Glomerular visceral epithelial cell (primary cell): ENCODE results near the gene CROCC.
A peak's percentile ranks its signal among the peaks of the same experiment; 100 is the strongest.
"Not testable (repeated sequence)": the region's sequence is repeated elsewhere in the genome, so short reads cannot be mapped to it uniquely, and the experiment has no call there.

ENCODE experiments used
- DNase-seq: peaks from one replicate; pipeline ENCODE4 v3.0.0-alpha.2; 2016; ENCODE audit errors: extremely low spot score

The CROCC gene

DNA sequence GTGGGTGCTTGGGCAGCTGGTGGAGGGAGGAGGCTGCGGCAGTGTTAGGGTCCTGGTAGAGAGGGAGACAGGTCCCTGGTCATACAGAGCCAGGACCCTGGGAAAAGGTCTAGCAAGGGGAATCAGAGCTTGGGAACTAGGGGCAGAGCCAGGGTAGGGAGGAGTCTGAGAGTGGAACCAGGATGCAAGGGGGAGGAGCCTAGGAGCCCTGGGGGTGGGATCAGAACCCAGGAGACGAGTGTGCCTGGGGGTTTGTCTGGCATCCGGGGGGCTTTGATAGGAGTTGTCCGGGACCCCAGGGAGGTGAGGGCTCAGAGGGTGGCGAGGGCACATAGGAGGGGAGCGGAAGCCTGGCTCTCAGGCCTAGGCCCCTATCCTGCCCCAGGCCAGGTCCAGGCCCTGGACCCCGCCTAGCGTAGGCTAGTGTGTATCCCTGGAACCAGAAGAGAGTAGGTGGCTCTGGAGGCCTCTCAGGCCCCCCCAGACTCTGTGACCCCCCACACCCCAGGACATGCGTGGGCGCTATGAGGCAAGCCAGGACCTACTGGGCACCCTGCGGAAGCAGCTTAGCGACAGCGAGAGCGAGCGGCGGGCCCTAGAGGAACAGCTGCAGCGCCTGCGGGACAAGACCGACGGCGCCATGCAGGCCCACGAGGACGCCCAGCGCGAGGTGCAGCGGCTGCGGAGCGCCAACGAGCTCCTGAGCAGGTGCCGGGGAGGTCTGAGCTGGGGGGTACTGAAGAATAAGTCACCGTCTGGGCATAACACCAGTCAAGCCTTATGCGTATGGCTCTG, 17.9 kb downstream of the CROCC start:
- not testable (repeated sequence) for DNase-seq

DNA sequence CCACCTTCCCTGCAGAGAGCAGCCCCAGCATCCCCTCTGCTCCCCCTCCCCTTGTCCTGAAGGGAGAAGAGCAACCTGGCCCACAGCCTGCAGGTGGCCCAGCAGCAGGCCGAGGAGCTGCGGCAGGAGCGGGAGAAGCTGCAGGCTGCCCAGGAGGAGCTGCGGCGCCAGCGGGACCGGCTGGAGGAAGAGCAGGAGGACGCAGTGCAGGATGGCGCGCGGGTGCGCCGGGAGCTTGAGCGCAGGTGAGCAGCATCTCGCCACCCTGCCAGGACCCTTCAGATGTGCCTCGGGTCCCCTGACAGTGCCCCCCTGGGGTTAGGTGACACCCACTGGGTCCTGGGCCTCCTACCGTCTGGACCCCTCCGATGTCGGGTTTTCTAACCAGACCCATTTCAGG, 22.3 kb downstream of the CROCC start:
- no peak for DNase-seq

DNA sequence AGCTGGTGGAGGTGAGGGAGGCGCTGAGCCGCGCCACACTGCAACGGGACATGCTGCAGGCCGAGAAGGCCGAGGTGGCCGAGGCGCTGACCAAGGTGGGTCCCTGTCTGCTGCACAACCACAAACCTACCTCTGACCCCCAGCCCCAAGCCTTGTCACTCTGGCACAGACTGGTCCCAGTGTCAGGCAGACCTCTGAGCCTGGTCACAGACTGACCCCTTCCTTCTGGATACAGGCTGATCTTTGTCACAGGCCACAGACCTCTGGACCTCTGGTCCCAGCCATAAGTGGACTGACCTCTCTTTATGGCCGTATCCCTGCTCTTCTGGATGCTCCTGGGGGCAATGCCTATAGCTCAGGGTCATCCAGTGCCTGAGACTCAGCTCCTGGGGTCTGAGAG, 23.8 kb downstream of the CROCC start:
- DNase-seq, result not testable (repeated sequence)

DNA sequence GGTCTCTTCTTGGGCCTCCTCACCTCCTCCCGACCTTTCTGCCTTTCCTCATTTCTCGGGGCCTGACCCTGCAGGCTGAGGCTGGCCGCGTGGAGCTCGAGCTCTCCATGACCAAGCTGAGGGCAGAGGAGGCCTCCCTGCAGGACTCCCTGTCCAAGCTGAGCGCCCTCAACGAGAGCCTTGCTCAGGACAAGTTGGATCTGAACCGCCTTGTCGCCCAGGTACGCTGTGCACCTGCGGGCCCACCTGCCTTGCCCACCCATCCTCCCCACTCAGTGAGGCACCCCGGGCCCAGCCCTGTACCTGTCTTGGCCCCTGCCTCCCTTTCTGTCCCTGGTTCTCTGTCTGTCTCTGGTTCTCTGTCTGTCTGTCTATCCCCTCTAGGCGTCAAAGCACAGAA, 24.5 kb downstream of the CROCC start:
- not testable (repeated sequence) for DNase-seq

DNA sequence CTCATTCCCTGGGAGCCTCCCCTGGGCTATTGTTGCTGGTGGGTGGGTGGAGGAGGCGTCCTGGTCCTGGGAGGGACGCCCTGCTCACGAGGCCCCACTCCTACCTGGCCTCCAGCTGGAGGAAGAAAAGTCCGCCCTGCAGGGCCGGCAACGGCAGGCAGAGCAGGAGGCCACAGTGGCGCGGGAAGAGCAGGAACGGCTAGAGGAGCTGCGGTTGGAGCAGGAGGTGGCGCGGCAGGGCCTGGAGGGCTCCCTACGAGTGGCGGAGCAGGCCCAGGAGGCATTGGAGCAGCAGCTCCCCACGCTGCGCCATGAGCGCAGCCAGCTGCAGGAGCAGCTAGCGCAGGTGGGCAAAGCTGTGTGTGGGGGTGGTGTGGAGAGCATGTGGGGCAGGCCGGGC, 24.9 kb downstream of the CROCC start:
- no peak for DNase-seq

DNA sequence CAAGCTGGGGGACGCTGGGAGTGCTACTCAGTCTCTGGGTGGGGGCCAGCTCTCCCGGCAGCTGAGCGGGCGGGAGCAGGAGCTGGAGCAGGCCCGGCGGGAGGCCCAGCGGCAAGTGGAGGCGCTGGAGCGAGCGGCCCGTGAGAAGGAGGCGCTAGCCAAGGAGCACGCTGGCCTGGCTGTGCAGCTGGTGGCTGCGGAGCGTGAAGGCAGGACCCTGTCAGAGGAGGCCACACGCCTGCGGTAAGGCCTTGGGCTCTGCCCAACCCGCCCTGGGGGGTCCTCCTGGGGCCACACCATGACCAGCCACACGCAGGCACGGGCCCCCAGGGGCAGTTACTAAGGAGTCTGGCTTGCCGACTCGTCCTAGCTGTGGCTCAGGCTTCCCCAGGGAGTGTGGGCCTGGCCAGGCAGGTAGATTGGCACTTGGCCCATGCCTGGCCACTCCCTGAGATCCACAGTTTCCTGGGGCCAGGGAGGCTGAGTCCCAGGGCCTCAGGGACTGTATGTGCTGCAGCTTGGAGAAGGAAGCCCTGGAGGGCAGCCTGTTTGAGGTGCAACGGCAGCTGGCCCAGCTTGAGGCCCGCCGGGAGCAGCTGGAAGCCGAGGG, 26.7 kb downstream of the CROCC start:
- peak; percentile 100 for DNase-seq

DNA sequence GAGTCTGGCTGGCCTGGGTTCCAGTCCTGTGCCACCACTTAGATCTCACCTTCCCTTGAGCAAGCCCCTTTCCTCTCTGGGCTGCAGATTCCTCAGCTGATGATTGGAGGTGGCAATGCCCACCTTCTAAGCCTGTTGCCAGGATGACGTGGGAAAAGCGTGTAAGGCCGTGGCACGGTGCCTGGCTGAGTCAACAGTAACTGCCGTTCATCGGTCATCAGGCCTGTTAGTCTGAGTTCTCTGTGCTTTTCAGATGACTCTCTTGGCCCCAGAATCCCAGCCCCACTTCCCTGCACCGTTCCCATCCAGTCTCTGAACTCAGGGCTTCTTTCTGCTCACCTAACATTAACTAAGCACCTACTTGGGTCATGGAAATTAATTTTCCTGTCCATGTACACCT, 27.3 kb downstream of the CROCC start:
- peak; percentile 80 for DNase-seq

DNA sequence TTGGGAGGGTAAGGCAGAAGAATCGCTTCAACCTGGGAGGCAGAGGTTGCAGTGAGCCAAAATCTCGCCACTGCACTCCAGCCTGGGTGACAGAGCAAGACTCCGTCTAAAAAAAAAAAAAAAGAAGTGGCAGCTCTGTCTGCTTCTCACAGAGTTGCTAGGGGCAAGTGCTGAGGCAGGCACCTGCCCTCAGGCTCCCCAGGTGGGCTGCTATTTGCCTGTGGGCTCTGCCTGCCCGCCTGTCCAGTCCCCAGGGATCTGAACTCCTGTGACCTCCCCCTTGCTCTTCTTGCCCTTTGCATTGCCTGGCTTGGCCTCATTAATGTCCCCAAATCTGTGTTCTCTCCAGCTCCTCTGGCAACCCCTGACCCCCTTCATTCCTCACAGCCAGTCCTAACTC, 30.6 kb downstream of the CROCC start:
- DNase-seq, result not testable (repeated sequence)

DNA sequence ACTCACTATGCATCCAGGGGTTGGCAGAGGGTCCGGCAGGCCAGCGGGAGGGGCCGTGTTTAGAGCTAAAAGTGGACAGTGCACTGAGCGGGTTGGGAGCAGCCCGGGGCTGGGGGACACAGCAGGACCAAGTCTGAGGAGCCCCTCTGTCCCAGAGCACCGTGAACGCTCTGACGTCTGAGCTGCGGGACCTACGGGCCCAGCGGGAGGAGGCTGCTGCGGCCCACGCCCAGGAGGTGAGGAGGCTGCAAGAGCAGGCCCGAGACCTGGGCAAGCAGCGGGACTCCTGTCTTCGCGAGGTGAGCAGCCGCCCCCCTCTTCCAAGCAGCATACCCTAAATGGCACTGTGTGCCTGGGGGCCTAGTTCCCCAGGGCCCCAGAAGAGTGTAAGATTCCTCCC, 32.8 kb downstream of the CROCC start:
- DNase-seq, result no peak

DNA sequence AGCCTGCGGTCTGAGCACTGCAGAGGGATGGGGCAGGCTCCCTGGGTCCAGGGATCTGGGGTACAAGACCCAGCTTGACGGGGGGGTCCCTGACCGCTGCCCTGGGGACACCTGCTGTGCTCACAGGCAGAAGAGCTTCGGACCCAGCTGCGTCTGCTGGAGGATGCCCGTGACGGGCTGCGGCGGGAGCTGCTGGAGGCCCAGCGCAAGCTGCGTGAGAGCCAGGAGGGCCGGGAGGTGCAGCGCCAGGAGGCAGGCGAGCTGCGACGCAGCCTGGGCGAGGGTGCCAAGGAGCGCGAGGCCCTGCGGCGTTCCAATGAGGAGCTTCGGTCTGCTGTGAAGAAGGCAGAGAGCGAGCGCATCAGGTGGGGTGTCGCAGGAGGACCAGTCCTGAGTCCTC, 33.5 kb downstream of the CROCC start:
- DNase-seq, result no peak

DNA sequence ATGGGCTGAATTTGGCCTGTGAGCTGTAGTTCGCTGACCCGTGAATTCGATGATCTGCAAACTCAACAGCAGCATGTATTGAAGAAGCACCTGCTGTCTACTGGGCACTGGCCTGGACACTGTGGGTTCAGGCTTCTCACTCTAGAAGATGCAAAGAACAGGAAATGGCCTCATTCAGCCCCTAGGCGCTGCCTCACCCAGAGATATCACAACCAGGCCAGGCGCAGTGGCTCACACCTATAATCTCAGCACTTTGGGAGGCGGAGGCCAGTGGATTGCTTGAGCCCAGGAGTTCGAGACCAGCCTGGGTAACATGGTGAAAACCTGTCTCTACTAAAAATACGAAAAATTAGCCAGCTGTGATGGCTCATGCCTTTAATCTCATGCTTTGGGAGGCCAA, 35.0 kb downstream of the CROCC start:
- no peak for DNase-seq

DNA sequence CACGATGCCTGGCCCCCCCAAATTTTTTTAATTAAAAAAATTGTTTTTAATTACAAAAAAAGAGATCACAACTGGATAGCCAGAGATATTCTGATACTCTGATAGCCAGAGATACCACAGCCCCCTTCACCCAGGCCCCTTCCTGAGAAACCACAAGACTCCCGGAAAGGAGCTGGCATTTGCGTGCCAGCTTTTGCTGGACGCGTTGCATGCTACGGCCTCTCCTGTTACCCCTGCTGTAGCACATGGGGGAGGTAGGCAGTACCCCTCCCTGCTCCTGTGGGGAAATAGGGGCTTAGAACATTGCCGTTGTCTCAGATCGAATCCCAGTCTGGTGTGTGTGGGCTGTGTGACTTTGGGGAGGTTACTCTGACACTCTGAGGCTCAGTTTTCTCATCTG, 36.0 kb downstream of the CROCC start:
- DNase-seq, result no peak

DNA sequence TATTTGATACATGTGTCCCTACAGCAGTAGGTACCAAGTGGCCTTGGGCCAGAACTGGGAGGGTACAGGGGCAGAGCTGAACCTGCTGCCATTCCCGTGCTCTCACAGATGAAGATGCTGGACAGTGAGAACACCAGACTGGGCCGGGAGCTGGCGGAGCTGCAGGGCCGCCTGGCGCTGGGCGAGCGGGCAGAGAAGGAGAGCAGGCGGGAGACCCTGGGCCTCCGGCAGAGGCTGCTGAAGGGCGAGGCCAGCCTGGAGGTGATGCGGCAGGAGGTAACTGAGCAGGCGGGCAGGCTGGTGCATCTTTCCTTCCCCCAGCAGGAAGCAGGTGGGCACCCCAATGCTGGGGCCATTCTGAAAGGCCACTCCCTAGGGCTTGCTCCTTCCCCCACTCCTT, 36.7 kb downstream of the CROCC start:
- no peak for DNase-seq

DNA sequence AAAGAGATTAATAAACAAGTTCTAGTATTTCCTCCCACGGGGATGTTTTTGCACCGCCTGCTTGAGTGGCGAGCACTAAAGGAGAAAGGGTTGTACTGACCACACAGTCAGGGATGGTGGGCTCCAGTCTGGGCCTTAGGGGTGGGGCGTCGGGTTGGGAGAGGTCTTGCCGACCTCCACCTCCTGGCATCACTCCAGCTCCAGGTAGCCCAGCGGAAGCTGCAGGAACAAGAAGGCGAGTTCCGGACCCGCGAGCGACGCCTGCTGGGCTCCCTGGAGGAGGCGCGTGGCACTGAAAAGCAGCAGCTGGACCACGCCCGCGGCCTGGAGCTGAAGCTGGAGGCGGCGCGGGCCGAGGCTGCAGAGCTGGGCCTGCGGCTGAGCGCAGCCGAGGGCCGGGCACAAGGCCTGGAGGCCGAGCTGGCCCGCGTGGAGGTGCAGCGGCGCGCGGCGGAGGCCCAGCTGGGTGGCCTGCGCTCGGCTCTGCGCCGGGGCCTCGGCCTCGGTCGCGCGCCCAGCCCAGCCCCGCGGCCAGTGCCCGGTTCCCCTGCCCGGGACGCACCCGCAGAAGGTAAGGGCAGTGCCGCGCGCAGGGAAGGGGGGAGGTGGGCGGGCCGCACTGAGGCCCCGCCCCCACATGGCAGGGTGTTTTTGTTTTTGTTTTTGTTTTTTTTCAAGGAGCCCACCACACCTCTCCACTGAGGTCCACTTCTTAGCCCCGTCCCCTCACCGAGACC, 39.0 kb downstream of the CROCC start:
- DNase-seq, result peak; percentile 85

DNA sequence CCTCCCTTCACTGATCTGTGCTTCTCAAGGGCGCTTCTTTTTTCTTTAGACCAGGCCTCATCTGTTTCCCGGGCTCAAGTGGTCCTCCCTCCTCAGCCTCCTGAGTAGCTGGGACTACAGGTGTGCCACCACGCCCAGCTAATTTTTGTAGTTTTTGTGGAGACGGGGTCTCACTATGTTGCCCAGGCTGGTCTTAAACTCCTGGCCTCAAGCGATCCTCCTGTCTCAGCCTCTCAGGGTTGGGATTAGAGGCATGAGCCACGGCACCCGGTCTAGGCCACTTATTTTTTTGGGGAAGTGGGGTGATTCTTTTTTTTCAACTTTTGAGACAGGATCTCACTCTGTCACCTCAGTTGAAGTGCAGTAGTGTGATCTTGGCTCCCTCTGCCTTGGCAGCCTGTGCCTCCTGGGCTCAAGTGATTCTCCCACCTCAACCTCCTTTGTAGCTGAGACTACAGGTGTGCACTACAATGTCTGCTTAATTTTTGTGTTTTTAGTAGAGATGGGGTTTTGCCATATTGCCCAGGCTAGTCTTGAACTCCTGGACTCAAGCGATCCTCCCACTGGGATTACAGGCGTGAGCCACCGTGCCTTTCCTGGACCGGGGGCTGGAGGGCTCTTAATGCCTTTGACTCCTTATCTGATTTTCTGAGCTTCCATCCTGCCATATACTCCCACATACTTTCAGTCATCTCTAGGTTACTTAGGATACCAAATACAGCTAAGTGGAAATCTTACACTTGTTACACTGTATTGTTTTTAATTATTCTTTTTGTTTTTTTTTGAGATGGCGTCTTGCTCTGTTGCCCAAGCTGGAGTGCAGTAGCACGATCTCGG, 39.8 kb downstream of the CROCC start:
- DNase-seq, result no peak

DNA sequence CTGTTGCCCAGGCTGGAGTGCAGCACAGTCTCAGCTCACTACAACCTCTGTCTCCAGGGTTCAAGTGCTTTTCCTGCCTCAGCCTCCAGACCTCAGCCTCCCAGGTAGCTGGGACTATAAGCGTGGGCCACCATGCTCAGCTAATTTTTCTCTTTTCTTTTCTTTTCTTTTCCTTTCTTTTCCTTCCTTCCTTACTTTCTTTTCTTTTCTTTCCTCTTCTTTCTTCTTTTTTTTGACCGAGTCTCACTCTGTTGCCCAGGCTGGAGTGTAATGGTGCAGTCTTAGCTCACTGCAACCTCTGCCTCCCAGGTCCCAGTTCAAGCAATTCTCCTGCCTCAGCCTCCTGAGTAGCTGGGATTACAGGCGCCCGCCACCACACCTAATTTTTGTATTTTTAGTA, 42.4 kb downstream of the CROCC start:
- DNase-seq, result not testable (repeated sequence)

DNA sequence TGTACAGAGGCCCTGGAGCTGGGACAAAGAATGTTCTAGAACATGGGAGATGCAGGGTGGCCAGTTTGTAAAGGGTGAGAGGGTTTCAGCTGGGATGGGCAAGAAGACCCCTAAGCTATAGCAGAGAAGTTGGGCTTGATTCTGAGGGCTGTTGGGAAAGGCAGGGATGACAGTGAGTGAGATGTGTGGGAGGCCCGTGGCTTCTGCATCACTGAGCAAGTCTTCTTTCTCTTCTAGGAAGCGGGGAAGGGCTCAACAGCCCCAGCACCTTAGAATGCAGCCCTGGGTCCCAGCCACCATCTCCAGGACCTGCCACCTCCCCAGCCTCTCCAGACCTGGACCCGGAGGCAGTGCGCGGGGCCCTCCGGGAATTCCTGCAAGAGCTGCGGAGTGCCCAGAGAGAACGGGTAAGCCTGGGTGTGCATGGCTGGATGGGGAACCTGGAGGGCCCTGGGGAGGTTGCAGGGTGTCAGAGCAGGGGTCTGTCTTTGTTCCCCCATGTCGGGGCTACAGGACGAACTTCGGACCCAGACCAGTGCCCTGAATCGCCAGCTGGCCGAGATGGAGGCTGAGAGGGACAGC, 43.8 kb downstream of the CROCC start:
- no peak for DNase-seq

DNA sequence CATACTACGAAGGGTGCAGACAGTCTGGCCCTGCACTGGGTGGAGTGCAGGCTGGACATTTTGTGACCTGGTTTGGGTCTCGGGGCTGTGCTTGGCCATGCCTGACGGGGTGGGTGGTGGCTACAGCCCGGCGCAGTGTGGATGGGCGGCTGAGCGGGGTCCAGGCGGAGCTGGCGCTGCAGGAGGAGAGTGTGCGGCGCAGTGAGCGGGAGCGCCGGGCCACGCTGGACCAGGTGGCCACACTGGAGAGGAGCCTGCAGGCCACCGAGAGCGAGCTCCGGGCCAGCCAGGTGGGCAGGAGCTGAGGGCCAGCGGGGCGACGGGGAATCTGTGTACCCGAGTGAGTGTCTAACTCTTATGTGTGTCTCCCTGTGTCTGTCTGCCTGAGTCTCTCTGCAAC, 44.6 kb downstream of the CROCC start:
- DNase-seq, result no peak

DNA sequence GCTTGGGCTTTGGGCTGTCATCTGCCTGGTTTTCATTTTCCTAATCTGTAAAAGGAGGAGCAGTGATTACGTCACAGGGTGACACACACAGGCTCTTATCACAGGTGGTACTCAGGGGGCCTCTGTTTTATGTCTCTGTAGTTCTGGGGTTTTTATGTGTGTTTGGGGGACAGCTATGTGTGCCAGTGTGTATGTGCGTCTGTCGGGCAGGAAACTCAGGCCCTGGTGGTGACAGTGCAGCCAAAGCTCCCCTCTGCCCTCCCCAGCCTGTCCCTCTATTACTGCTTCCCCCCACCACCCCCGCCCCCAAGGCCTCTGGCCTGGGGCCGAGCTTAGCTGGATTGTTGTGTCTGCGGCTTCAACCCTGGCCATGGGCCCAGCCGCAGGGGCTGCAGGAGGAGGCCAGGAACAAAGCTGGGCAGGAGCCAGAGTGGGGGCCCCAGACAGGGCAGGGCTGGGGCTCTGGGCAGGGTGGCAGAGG, 45.4 kb downstream of the CROCC start:
- DNase-seq, result peak; percentile 89

DNA sequence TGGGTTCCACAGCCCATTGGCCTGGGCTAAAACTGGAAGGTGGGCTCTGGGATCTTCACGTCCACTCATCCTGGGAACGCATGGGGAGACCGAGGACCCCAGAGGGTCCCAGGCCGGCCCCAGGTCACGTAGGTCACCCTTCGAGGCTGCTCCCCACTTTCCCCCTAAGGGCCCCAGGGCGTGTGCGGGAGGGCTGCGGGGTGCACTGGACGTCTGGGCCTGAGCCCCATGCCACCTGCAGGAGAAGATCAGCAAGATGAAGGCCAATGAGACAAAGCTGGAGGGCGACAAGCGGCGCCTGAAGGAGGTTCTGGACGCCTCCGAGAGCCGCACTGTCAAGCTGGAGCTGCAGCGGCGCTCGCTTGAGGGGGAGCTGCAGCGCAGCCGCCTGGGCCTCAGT, 46.2 kb downstream of the CROCC start:
- DNase-seq, result no peak

DNA sequence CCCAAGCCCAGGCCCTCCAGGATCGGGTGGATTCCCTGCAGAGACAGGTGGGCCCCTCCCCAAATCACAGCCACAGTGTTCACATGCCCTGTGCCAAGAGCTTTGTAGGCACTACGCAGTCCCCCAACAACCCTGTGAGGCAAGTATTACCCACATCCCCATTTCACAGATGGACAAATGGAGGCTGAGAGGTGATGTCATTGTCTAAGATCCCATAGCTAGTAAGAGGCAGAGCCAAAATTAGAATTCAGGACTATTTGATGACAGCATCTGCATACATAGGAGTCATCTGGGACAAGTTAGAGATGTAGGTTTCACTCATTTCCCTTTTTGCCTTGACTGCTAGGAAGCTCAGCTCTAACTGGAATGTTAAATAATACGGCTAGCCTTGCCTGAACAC, 46.6 kb downstream of the CROCC start:
- no peak for DNase-seq
